ENCODE measurements around the gene TNFAIP3.

The TNFAIP3 gene

DNA sequence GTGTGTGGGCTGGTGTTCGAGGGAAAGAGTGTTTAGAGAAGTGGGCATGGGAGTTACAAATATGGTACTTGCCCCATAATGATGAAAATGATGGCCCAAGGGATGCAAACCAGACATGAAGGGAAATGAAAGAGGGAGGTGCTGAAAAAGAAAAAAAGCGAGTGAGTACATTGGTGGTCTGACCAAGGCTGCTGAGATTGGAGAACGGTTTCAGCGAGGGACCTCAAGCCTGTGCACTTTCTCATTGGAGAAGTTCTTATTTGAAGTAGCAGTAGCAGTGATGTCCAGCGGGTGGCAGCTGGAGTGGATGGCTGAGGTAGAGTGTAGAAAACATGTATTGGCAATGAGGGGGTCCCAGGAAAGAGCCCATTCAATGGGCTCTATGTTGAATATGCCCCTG is 54.8 kb downstream of the TNFAIP3 start:
- no peak for DNase-seq (ENCODE audit: low read depth in 1 of 2, low spot score in 1 of 2)
- Histone ChIP-seq H3K27me3 (ENCODE audit: insufficient read depth, poor library complexity, severe bottlenecking) (no peaks in the 10 kb centered on the region), H3K4me3 (replicated peaks; ENCODE audit: insufficient read depth, low read length) (no peak overlapping the region), H3K27ac (replicated peaks) (no peak overlapping the region)
- TF ChIP-seq CTCF (IDR thresholded peaks at IDR 0.05; ENCODE audit: insufficient read depth, low read length): peak; percentile 12
- TF ChIP-seq, protein P1, sequence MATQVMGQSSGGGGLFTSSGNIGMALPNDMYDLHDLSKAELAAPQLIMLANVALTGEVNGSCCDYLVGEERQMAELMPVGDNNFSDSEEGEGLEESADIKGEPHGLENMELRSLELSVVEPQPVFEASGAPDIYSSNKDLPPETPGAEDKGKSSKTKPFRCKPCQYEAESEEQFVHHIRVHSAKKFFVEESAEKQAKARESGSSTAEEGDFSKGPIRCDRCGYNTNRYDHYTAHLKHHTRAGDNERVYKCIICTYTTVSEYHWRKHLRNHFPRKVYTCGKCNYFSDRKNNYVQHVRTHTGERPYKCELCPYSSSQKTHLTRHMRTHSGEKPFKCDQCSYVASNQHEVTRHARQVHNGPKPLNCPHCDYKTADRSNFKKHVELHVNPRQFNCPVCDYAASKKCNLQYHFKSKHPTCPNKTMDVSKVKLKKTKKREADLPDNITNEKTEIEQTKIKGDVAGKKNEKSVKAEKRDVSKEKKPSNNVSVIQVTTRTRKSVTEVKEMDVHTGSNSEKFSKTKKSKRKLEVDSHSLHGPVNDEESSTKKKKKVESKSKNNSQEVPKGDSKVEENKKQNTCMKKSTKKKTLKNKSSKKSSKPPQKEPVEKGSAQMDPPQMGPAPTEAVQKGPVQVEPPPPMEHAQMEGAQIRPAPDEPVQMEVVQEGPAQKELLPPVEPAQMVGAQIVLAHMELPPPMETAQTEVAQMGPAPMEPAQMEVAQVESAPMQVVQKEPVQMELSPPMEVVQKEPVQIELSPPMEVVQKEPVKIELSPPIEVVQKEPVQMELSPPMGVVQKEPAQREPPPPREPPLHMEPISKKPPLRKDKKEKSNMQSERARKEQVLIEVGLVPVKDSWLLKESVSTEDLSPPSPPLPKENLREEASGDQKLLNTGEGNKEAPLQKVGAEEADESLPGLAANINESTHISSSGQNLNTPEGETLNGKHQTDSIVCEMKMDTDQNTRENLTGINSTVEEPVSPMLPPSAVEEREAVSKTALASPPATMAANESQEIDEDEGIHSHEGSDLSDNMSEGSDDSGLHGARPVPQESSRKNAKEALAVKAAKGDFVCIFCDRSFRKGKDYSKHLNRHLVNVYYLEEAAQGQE (IDR thresholded peaks at IDR 0.05; ENCODE audit: insufficient replicate concordance, low read depth): no peak

- Histone ChIP-seq H3K4me3 (replicated peaks; ENCODE audit: insufficient read depth, low read length) (no peak overlapping the region), H3K27me3 (ENCODE audit: insufficient read depth, poor library complexity, severe bottlenecking) (no peaks in the 10 kb centered on the region), H3K27ac (replicated peaks) (no peak overlapping the region)
- peak in 1 of 2 experiments; percentile 47 for DNase-seq (ENCODE audit: low read depth in 1 of 2, low spot score in 1 of 2)
- TF ChIP-seq GABPA (IDR thresholded peaks at IDR 0.05; ENCODE audit: low read depth): no peak
- no peak for TF ChIP-seq CTCF (IDR thresholded peaks at IDR 0.05; ENCODE audit: insufficient read depth, low read length)
- TF ChIP-seq, protein P1 (IDR thresholded peaks at IDR 0.05; ENCODE audit: insufficient replicate concordance, low read depth): no peak
- TF ChIP-seq POLR2AphosphoS5 (IDR thresholded peaks at IDR 0.05; ENCODE audit: low read depth): no peak
- TF ChIP-seq SPI1 (IDR thresholded peaks at IDR 0.05; ENCODE audit: borderline replicate concordance, low read depth): no peak
Measured at GRCh38 chr6:137923866-137924653, 57.0 kb downstream of the TNFAIP3 start.

- Histone ChIP-seq H3K27me3 (ENCODE audit: insufficient read depth, poor library complexity, severe bottlenecking) (no peaks in the 10 kb centered on the region), H3K27ac (replicated peaks) (no peak overlapping the region), H3K4me3 (replicated peaks; ENCODE audit: insufficient read depth, low read length) (no peak overlapping the region)
- no peak for DNase-seq (ENCODE audit: low read depth in 1 of 2, low spot score in 1 of 2)
- TF ChIP-seq, protein P1 (IDR thresholded peaks at IDR 0.05; ENCODE audit: insufficient replicate concordance, low read depth): no peak
- TF ChIP-seq POLR2AphosphoS5 (IDR thresholded peaks at IDR 0.05; ENCODE audit: low read depth) (no peak), GABPA (IDR thresholded peaks at IDR 0.05; ENCODE audit: low read depth) (no peak), SPI1 (IDR thresholded peaks at IDR 0.05; ENCODE audit: borderline replicate concordance, low read depth) (no peak), CTCF (IDR thresholded peaks at IDR 0.05; ENCODE audit: insufficient read depth, low read length) (no peak)
Measured at GRCh38 chr6:137925141-137925698, 58.2 kb downstream of the TNFAIP3 start.

All from HL-60 (cell line).